Measurements from ENCODE around the gene ACOX3.

DNA sequence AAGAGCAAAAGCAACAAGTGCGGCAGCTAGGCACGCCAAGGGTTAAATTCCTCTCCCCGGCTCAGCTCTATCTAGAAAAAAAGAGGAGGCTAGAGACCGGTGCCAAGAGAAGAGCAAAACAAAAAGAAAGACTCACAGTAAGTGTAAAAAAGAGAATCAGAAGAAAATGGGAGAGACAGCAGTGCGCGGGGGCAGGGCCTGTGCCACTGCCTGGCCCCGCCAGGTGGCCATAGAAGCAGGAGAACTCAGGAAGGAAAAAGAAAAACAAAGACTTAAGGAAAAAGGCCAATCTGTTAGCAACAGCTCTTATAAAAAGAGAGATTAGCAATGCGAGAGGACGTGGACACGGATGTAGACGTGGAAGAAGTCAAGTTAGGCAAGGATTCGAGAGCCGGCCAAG, 3.2 kb downstream of the ACOX3 start:
- TF ChIP-seq, protein P1, sequence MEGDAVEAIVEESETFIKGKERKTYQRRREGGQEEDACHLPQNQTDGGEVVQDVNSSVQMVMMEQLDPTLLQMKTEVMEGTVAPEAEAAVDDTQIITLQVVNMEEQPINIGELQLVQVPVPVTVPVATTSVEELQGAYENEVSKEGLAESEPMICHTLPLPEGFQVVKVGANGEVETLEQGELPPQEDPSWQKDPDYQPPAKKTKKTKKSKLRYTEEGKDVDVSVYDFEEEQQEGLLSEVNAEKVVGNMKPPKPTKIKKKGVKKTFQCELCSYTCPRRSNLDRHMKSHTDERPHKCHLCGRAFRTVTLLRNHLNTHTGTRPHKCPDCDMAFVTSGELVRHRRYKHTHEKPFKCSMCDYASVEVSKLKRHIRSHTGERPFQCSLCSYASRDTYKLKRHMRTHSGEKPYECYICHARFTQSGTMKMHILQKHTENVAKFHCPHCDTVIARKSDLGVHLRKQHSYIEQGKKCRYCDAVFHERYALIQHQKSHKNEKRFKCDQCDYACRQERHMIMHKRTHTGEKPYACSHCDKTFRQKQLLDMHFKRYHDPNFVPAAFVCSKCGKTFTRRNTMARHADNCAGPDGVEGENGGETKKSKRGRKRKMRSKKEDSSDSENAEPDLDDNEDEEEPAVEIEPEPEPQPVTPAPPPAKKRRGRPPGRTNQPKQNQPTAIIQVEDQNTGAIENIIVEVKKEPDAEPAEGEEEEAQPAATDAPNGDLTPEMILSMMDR (IDR thresholded peaks at IDR 0.05) = peak in 3 of 5 experiments; percentile 12 to 30 (median 14)
- no peak for TF ChIP-seq POLR2A (IDR thresholded peaks at IDR 0.05)
- no peak for TF ChIP-seq EP300 (IDR thresholded peaks at IDR 0.05; ENCODE audit: low read depth)
